Stomach (tissue), 4 donors: Measurements from ENCODE around the gene KIFC3.

Experiments
- POLR2A ChIP-seq, 4 donors: fragments of 450-650 bp; IDR thresholded peaks; one replicate each; pipeline ENCODE4 v1.6.1; 2016; ENCODE audit warnings: antibody characterized with exemption in 4 of 4, control low read depth in 2 of 4, mild to moderate bottlenecking in 1 of 4, moderate library complexity in 1 of 4
- POLR2AphosphoS5 ChIP-seq, 3 donors: sonication (generic); formaldehyde crosslinking; IDR thresholded peaks; one replicate each; pipeline ENCODE4 v1.6.1; 2016; ENCODE audit warnings: antibody characterized with exemption in 3 of 3
- TF ChIP-seq, protein P1 (sequence below), 7 experiments: fragments of 450-650 bp in 4 of 7; fragments of 200-600 bp in 3 of 7; sonication (generic) in 3 of 7; IDR thresholded peaks; one replicate each; pipeline ENCODE4 v1.5.1; 2016 to 2019; ENCODE audit warnings: antibody characterized with exemption in 7 of 7, control low read depth in 2 of 7, mild to moderate bottlenecking in 1 of 7

DNA sequence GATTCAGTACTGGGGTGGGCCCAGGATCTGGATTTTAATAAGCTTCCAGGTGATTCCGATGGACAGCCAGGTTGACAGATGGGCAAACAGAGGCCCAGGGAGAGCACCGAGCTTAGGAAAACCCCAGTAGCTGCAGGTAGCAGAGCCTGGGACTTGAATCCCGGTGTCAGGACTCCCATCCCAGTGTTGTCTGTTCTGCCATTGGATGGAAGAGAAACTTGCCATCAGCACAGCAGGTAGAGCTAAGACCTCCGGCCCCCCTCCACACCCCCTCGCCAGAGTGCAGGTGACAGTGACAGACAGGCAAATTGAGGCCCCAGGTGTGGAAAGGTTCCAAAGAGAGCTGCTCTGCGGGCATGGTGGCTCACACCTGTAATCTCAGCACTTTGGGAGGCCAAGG is 54.3 kb downstream of the KIFC3 start:
- TF ChIP-seq, protein P1, sequence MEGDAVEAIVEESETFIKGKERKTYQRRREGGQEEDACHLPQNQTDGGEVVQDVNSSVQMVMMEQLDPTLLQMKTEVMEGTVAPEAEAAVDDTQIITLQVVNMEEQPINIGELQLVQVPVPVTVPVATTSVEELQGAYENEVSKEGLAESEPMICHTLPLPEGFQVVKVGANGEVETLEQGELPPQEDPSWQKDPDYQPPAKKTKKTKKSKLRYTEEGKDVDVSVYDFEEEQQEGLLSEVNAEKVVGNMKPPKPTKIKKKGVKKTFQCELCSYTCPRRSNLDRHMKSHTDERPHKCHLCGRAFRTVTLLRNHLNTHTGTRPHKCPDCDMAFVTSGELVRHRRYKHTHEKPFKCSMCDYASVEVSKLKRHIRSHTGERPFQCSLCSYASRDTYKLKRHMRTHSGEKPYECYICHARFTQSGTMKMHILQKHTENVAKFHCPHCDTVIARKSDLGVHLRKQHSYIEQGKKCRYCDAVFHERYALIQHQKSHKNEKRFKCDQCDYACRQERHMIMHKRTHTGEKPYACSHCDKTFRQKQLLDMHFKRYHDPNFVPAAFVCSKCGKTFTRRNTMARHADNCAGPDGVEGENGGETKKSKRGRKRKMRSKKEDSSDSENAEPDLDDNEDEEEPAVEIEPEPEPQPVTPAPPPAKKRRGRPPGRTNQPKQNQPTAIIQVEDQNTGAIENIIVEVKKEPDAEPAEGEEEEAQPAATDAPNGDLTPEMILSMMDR (IDR thresholded peaks at IDR 0.05) = no peak
- no peak for TF ChIP-seq POLR2AphosphoS5 (IDR thresholded peaks at IDR 0.05)
- no peak for TF ChIP-seq POLR2A (IDR thresholded peaks at IDR 0.05)
